Memory B cell (primary cell): ENCODE data around the gene GNAZ.
A peak's percentile ranks its signal among the peaks of the same experiment; 100 is the strongest.
"Not testable (repeated sequence)": the region's sequence is repeated elsewhere in the genome, so short reads cannot be mapped to it uniquely, and the experiment has no call there.

ENCODE experiments used
- ATAC-seq: fragments of 150-1000 bp; cut with Tn5 transposase; 2 replicates; pipeline ENCODE4 v1.10.0; 2021; ENCODE audit warnings: low read depth, mild to moderate bottlenecking, moderate library complexity
- DNase-seq, 2 donors: peaks; one replicate each; pipeline ENCODE4 v3.0.0; 2022; ENCODE audit warnings: low spot score in 2 of 2
- H3K27ac Mint-ChIP-seq: one replicate; pipeline ENCODE4 v1.8.0; 2022; ENCODE audit warnings: mild to moderate bottlenecking, moderate library complexity, mixed read lengths
- H3K27me3 Mint-ChIP-seq: one replicate; pipeline ENCODE4 v1.8.0; 2022; ENCODE audit warnings: mixed read lengths
- H3K36me3 Mint-ChIP-seq: one replicate; pipeline ENCODE4 v1.8.0; 2022; ENCODE audit warnings: mild to moderate bottlenecking, mixed read lengths
- H3K4me1 Mint-ChIP-seq: one replicate; pipeline ENCODE4 v1.8.0; 2022; ENCODE audit warnings: mixed read lengths
- H3K4me3 Mint-ChIP-seq: one replicate; pipeline ENCODE4 v1.8.0; 2022; ENCODE audit warnings: mild to moderate bottlenecking, moderate library complexity, mixed read lengths
- H3K9me3 Mint-ChIP-seq: one replicate; pipeline ENCODE4 v1.8.0; 2022; ENCODE audit warnings: mixed read lengths

The GNAZ gene

DNA sequence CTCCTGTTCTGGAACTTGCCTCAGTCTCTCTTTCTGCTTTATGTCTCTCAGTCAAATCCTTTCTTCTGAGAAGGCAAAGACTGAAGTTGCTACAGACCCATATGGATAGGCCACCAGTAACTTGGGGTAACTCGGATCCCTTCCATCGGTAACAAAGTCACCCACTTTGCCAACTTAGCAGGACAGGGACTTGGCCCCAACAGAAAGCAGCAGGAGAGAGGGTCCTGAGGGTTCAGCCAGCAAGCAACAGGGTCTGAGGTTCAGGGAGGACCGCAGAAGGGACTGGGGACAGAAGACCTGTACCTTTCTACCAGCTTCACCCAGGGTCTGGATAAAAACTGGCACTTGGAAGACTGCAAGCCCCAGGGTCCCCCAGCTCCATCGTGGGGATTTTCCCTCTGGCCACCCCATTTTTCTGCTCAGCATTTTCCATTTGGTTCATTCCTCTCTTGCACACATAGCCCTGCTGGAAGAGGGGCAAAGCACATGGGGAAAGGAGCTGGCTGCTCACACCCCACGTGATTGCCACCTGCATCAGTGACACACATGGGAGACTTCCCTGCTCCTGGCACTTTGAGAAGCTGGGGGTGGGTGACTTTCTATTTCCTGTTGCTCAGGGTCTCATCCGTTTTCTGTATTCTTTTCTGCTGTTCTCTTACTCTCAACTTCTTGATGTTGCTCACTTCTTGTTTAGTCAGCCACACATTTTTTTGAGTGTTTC, 34.6 kb upstream of the GNAZ start:
- DNase-seq = no peak
- H3K4me3 Mint-ChIP-seq = peak overlapping the region; percentile 55
- H3K36me3 Mint-ChIP-seq = no peaks in the 10 kb centered on the region
- peaks cover 27% of the 10 kb centered on the region for H3K4me1 Mint-ChIP-seq
- H3K9me3 Mint-ChIP-seq = no peaks in the 10 kb centered on the region
- ATAC-seq = peak; percentile 73
- no peaks in the 10 kb centered on the region for H3K27me3 Mint-ChIP-seq
- peak overlapping the region; percentile 90 for H3K27ac Mint-ChIP-seq

DNA sequence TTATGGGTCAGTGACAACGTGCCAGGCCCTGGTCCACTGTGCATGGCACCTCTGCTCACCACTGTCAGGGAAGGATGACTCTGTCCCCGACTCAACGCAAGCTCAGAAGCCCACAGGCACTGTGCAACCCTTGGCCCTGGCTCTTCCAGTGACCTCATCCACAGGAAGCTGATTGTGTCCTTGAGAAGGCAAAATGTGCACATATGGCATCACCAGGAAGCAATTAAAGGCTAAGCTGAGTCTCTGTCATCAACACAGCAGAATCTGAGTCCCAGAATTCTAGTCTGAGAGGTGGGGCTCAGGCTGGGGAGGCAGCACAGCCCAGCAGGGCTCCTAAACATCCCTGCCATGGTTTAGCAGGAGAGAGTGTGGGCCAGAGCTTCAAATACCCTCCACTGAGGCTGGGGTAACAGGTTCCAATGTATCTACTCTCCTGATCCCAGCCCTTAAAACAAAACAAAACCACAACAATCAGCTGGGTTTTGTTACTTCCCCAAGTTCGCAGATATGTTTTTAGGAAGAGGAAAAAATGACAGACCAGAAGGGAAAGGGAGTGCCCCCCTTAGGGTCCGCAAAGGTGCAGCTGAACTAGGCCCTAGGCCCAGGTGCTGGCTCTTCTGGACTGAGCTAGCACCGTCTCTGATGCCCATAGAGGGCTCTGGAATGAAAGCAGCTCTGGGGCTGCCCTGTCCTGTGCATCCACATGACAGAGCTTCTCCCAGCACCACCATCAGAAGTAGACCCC, 33.5 kb upstream of the GNAZ start:
- Mint-ChIP-seq H3K27ac (peak overlapping the region; percentile 90), H3K36me3 (no peaks in the 10 kb centered on the region), H3K27me3 (no peaks in the 10 kb centered on the region), H3K9me3 (no peaks in the 10 kb centered on the region), H3K4me1 (peaks cover 27% of the 10 kb centered on the region), H3K4me3 (peak overlapping the region; percentile 28)
- ATAC-seq = no peak
- DNase-seq = no peak

DNA sequence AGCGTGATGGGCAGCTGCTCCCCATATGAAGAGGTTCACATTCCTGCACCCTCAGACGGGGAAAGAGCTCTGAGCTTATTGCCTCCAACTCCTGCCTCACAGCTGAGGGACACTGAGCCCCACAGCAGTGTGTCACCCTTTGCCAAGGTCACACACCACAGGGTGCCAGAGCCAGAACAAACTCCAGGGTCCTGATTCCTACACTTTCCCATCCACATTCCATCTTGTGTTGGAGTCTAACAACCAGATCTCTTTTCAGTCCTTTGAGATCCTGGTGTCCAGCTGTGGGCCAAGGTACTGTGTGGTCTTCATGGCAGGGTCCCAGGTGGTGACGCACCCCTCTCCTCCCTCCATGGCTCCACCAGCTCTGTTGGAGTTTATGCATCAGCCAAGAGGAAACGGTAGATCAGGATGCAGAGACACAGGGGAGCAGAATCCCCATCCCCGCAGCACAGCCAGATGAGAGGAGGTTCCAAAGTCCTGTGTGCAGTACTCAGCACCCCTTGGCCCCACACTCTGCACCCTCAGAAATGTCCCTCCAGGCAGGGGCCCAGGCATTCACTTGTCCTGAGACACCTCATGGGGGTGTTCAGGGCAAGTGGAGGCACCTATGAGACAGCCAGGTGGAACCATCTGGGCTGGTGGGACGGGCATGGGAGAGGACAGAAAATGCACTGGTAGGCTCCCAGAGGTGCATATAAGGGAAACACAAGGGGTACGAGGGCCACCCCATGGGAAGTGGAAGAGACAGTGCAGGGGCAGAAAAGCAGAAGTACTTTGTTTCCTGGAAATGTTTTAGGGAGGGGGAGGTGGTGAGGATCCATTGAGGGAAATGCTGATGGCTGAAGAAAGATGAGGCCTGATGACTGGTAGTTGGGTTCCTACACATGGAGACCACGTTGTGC, 32.6 kb upstream of the GNAZ start:
- peaks cover 27% of the 10 kb centered on the region for H3K4me1 Mint-ChIP-seq
- DNase-seq (no peak), ATAC-seq (no peak)
- no peaks in the 10 kb centered on the region for H3K27me3 Mint-ChIP-seq
- H3K9me3 Mint-ChIP-seq = no peaks in the 10 kb centered on the region
- no peak overlapping the region for H3K27ac Mint-ChIP-seq
- no peak overlapping the region for H3K4me3 Mint-ChIP-seq
- no peaks in the 10 kb centered on the region for H3K36me3 Mint-ChIP-seq

DNA sequence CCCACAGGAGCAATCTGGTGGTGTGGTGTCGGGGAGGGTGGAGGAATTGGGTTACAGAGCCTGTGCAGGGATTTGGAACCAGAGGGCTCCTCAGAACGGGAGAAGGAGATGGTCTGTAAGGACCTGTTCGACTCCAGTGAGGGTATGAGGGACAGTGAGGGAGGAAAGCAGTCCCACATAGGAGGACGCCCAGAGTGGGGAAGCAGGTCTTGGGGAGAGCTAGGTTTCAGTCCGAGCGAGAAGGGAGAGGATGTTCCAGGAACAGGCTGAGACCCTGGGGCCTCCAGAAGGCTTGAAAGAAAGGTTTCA, 32.0 kb upstream of the GNAZ start:
- peaks cover 27% of the 10 kb centered on the region for H3K4me1 Mint-ChIP-seq
- H3K36me3 Mint-ChIP-seq = no peaks in the 10 kb centered on the region
- no peak overlapping the region for H3K4me3 Mint-ChIP-seq
- H3K27ac Mint-ChIP-seq = no peak overlapping the region
- DNase-seq (no peak), ATAC-seq (no peak)
- no peaks in the 10 kb centered on the region for H3K9me3 Mint-ChIP-seq
- no peaks in the 10 kb centered on the region for H3K27me3 Mint-ChIP-seq

DNA sequence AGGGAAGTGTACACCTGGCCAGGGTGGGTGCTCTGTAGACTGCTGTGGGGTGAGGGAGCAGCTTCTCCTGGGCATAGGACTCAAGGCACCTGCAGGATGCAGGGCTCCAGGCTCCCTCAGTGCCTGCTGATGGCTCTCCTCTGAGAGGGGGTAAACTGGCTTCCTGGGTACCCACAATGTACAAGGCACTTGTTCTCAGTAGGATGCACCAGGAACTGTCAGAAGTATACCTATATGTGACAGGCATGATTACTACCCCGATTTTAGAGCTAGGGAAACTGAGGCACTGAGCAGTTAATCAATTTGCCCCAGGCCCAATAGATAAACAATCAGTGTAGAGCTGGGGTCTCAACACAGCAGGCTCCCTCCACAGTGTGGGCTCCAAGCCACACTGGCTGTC, 31.4 kb upstream of the GNAZ start:
- no peaks in the 10 kb centered on the region for H3K27me3 Mint-ChIP-seq
- H3K4me1 Mint-ChIP-seq = peaks cover 27% of the 10 kb centered on the region
- DNase-seq = no peak
- H3K9me3 Mint-ChIP-seq = no peaks in the 10 kb centered on the region
- no peak overlapping the region for H3K27ac Mint-ChIP-seq
- ATAC-seq = no peak
- H3K4me3 Mint-ChIP-seq = no peak overlapping the region
- no peaks in the 10 kb centered on the region for H3K36me3 Mint-ChIP-seq

DNA sequence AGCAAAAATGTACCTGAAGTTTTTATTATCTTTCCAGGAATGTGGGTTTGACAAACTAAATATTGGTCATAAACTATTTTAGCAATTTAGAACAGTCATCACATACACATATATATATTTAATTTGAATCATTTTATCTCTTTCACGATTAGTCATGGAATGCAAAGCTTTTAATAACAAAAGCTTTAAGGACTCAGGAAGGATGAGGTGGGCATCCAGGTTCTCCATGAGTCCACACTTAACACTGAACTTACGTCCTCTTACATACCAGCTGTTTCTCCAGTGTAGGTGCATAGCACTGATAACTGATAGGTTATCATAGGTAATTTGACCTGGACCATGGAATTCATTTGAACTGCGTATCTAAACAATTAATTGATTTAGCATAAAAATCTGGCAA, 28.1 kb upstream of the GNAZ start:
- peaks cover 9% of the 10 kb centered on the region for H3K4me1 Mint-ChIP-seq
- H3K36me3 Mint-ChIP-seq = no peaks in the 10 kb centered on the region
- no peaks in the 10 kb centered on the region for H3K9me3 Mint-ChIP-seq
- H3K4me3 Mint-ChIP-seq = no peak overlapping the region
- no peaks in the 10 kb centered on the region for H3K27me3 Mint-ChIP-seq
- ATAC-seq = no peak
- H3K27ac Mint-ChIP-seq = no peak overlapping the region
- no peak for DNase-seq

DNA sequence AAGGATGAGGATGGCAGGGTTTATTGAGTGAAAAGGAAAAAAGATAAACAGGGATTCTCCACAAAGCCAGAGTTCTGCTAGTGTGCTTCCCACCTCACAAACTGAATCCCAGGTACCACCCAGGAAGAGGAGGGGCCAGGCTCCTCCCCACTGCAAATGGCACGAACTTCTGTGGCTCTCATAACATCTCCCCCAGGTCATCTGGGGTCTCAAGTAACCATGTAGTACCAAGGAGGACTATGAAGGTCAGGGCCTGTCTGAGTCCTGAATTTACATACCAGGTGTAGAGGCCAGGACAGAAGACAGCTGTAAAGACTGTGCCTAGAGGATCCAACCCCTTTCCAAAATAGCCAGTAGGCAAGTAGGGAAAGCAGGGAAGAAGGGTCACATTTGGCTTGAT, 25.7 kb upstream of the GNAZ start:
- DNase-seq (no peak), ATAC-seq (no peak)
- no peak overlapping the region for H3K4me3 Mint-ChIP-seq
- H3K9me3 Mint-ChIP-seq = no peaks in the 10 kb centered on the region
- H3K4me1 Mint-ChIP-seq = no peaks in the 10 kb centered on the region
- H3K27ac Mint-ChIP-seq = no peak overlapping the region
- H3K36me3 Mint-ChIP-seq = no peaks in the 10 kb centered on the region
- no peaks in the 10 kb centered on the region for H3K27me3 Mint-ChIP-seq

DNA sequence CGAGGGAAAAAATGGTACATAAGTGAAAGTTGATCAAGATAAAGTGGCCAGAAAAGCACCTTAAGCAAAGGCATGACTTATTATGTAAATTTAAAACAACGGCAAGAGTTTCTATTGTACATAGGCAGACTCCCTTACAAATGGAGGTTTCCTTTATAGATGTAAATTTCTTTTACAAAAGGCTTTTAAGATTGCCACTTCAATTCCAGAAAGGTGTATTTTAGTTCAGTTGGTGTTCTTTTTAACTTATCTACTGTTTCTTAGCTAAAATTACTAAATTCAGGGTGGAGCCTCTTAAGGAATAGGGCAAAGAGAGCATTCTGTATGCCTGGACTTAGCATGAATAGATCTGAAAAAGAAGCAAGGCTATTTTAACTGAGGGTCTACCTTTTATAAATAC, 24.9 kb upstream of the GNAZ start:
- Mint-ChIP-seq H3K9me3 (no peaks in the 10 kb centered on the region), H3K36me3 (no peaks in the 10 kb centered on the region), H3K27ac (no peak overlapping the region), H3K4me3 (no peak overlapping the region), H3K4me1 (no peaks in the 10 kb centered on the region), H3K27me3 (no peaks in the 10 kb centered on the region)
- DNase-seq = no peak
- ATAC-seq = no peak

DNA sequence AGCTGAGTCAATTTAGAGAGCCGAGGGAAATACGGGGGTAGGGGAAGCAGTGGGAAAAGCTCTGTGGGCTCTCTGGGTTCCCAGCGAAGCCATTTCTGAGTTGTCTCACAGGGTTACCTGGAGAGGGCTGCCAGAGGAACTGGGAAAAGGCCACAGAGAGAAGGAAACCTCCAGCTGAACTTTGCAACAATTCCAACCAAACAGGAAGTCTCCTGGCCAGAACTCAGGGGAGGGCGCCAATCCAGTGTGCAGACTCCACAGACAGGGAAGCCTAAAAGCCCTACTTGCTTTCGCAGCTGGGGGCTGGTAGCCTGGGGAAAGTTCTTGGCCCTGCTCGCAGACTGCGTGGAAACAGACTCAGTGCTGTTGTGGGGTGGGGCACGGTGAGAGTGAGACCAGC, 23.1 kb upstream of the GNAZ start:
- Mint-ChIP-seq H3K4me1 (no peaks in the 10 kb centered on the region), H3K36me3 (no peaks in the 10 kb centered on the region), H3K27me3 (no peaks in the 10 kb centered on the region), H3K4me3 (no peak overlapping the region), H3K27ac (no peak overlapping the region), H3K9me3 (no peaks in the 10 kb centered on the region)
- no peak for DNase-seq
- ATAC-seq = no peak

DNA sequence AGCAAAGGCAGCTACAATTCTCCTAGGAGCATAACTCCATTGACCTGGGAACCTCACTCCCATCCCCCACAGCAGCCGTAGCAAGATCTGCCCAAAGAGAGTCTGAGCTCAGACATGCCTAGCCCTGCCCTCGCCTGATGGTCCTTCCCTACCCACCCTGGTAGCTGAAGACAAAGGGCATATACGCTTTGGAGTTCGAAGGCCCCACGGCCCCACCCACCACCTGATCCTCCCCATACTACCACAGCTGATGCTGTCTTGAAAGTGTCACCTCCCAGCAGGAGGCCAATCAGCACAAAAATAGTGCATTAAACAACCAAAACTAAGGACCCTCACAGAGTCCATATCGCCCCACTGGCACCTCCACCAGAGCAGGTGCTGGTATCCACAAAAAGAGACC, 22.6 kb upstream of the GNAZ start:
- no peak for ATAC-seq
- DNase-seq = no peak
- Mint-ChIP-seq H3K4me3 (no peak overlapping the region), H3K4me1 (no peaks in the 10 kb centered on the region), H3K27ac (no peak overlapping the region), H3K27me3 (no peaks in the 10 kb centered on the region), H3K9me3 (no peaks in the 10 kb centered on the region), H3K36me3 (no peaks in the 10 kb centered on the region)

DNA sequence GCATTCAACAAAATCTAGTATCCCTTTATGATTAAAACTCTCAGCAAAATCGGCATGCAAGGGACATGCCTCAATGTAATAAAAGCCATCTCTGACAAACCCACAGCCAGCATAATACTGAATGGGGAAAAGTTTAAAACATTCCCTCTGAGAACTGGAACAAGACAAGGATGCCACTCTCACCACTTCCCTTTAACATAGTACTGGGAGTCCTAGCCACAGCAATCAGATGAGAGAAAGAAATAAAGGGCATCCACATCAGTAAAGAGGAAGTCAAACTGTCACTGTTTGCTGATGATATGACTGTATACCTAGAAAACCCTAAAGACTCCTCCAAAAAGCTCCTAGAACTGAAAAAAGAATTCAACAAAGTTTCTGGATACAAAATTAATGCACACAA, 19.8 kb upstream of the GNAZ start:
- H3K27ac Mint-ChIP-seq = not testable (repeated sequence)

DNA sequence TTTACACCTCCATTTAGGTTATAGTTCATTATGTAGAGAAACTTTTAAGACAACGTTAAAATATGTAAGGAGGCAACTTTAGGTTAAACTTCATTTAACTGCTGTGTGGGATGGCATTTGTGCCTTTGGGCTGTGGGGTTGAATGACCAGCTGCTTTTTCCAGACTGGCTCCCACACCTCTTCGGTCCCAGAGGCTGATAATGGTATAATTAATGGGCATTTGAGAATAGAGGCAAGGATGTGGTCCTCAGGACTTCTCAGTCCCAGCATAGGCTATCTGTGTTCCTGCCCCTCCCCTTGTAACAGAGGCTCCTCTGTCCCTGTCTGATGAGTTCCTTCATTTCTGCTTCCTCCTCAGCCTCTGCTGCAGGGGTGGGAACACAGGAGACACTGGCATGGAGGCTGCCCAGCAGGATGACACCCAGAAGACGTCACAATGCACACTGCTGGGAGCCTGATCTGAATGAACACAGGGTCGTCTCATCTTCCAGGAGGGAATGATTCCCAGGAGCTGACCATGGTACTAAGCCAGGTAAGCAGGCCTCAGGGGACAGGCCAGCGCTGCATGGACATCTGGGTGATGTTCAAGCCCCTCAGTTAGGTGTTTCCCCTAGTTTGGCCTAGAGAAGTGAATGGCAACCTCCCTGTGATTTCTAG, 17.1 kb upstream of the GNAZ start:
- H3K36me3 Mint-ChIP-seq = peaks cover 5% of the 10 kb centered on the region
- H3K27me3 Mint-ChIP-seq = no peaks in the 10 kb centered on the region
- no peak overlapping the region for H3K4me3 Mint-ChIP-seq
- peaks cover 11% of the 10 kb centered on the region for H3K4me1 Mint-ChIP-seq
- DNase-seq (no peak), ATAC-seq (no peak)
- H3K27ac Mint-ChIP-seq = no peak overlapping the region
- peaks cover 9% of the 10 kb centered on the region for H3K9me3 Mint-ChIP-seq

More for the DNA sequence above, 19.8 kb upstream of the GNAZ start:
- not testable (repeated sequence) for H3K27me3 Mint-ChIP-seq, H3K36me3 Mint-ChIP-seq, H3K4me3 Mint-ChIP-seq, ATAC-seq, DNase-seq, H3K9me3 Mint-ChIP-seq
- peaks cover 11% of the 10 kb centered on the region for H3K4me1 Mint-ChIP-seq

DNA sequence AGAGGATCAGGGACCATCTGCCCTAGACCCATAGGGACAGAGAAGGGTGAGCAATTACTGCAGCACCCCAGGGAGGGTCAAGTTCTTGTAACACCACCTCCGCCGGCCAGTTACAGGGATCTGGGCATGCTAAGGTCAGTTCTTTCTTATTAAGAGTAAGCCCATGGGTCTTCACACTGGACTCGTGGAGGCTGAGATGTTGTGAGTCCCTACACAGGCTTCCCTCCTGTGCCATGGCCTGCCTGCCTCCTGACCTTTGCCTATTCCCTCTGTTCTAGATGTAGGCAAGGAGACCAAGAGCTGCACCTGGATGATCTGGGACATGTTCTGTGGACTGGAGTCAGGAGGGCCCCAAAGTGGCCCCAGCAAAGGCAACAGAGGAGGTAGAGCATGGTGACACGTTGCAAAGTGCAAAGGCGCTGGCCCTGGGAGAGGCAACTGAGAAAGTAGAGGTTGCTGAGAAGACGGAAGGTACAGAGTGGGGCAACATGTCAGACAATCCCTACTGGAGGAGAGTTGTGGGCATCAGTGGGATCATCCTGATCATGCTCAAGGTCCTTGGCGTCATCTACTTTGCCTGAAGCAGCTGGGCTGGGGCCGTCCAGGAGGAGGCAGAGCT, 16.3 kb upstream of the GNAZ start:
- H3K4me1 Mint-ChIP-seq = peaks cover 11% of the 10 kb centered on the region
- H3K27ac Mint-ChIP-seq = no peak overlapping the region

More for the DNA sequence above, 16.3 kb upstream of the GNAZ start:
- H3K36me3 Mint-ChIP-seq = peaks cover 5% of the 10 kb centered on the region
- peak overlapping the region; percentile 8 for H3K4me3 Mint-ChIP-seq
- DNase-seq (peak in 1 of 2 donors; percentile 9), ATAC-seq (no peak)
- H3K27me3 Mint-ChIP-seq = no peaks in the 10 kb centered on the region
- peaks cover 9% of the 10 kb centered on the region for H3K9me3 Mint-ChIP-seq
